GM21576 (cell line): ENCODE data around the gene OR7C2.

Experiments
- ATAC-seq: cut with Tn5 transposase; IDR thresholded peaks from one replicate; pipeline ENCODE4 v1.9.1; 2021; ENCODE audit warnings: mild to moderate bottlenecking, moderate library complexity; ENCODE audit not compliant: unreplicated experiment

OR7C2 gene

DNA sequence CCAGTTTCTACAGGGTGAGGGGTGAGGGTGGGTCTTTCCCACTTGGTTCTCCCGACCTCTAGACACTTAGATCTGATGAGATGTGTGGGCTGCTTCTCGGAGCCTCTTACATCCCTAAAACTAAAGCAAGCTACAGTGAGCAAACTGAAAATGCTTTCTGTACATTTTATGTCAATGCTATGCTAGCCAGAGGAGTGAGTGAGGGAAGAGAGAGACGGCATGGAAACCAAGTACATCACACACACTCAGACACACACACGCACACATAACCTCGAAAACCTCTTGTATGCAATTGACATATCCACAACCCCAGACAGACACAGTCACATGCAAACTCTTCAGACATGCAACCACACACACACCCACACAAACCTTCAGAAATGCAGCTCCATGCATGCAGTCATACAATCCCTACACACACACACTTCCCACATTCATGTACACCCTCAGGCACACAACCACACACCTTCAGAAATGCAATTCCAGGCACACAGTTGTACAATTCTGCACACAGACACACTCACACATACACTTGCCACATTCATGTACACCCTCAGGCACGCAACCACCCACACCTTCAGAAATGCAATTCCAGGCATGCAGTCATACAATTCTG, 37.0 kb downstream of the OR7C2 start:
- ATAC-seq: no peak

DNA sequence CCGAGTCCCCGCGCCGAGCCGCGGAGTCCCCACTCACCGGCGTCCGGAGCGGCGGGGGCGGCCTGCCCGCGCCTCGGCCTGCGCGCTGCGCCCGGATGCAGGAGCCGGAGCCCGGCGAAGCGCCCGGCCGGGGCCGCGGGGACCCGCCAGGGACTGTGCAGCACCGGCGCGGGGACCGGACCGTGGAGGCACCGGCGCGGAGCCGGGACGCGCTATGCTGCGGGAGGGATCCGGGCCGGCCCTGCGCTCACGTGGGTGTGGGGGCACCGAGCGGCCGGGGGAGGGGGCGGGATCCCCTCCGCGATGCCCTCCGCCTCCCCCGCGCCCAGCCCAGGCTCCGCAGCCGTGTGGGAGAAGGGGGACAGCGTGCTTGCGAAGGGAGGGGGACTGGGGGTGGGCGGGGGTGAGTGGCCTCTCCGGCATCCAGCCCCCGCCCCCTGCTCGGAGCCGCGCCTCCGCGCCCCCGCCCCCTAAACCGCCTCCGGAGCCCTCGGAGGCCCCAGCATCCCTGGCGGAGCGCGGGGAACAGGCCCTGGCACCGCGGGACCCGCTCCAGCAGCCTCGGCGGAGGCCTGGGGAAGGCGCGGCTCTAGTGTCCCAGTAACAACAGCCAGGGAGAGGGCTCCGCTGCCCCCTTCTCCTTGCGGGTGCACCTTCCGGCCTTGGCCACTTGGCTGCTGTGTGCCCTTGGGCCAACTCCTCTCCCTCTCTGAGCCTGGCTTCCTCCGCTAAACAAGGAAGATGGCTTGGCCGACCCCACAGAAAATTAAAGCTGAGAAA, 38.4 kb downstream of the OR7C2 start, which contains the start of gene SLC1A6:
TSS of gene SLC1A6 (minus strand) at position 389 of the 780 bp plus-strand sequence. CDS start 6,954 bp downstream, outside the sequence.
- ATAC-seq: no peak

DNA sequence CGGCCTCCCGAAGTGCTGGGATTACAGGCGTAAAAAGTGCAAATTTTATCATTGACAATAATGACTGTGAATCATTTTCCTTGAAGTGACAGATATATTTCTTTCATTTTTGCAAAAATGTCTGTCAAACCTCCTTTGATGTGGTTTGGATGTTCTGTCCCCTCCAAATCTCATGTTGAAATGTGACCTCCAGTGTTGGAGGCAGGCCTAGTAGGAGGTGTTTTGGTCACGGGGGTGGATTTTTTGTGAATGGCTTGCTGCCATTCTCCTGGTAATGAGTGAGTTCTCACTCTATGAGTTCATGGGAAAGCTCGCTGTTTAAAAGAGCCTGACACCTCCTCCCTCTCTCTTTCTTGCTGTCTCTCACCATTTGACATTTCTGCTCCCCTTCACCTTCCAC, 43.8 kb downstream of the OR7C2 start:
- ATAC-seq: no peak
